M059J (cell line): ENCODE measurements around the gene NAPSA. TPM values are rescaled to one million over a fixed set of nuclear protein-coding genes. Genes with fewer than 3 reads are reported as not detected.
"Not testable (repeated sequence)": the region's sequence is repeated elsewhere in the genome, so short reads cannot be mapped to it uniquely, and the experiment has no call there.

ENCODE experiments used
- DNase-seq: peaks from one replicate; pipeline ENCODE4 v3.0.0-alpha.2; 2012; ENCODE audit warnings: low read depth
- total RNA-seq: library from RNA; depleted of rRNA; stranded (reverse); fragments of >200 nt; shearing (Covaris generic); gene quantifications from 2 replicates; pipeline ENCODE4 v1.2.3, GENCODE V29; 2014

The NAPSA gene
- total RNA-seq, 1 experiment from 2014 or later: 0.12 TPM

GRCh38 chr19:50331994-50332243 lies 33.5 kb downstream of the NAPSA start:
- DNase-seq: no peak

GRCh38 chr19:50331221-50331993 lies 34.0 kb downstream of the NAPSA start:
- no peak for DNase-seq

- peak; percentile 59 for DNase-seq
Observed at GRCh38 chr19:50330365-50331078, 34.9 kb downstream of the NAPSA start.

GRCh38 chr19:50329926-50330294 lies 35.5 kb downstream of the NAPSA start:
- not testable (repeated sequence) for DNase-seq

GRCh38 chr19:50329146-50329925 lies 36.1 kb downstream of the NAPSA start, which contains the start of gene KCNC3:
TSS of gene KCNC3 (minus strand) at chr19:50329377. CDS start at chr19:50329082, 295 bp downstream.
- peak; percentile 83 for DNase-seq

- DNase-seq: no peak
Observed at GRCh38 chr19:50328873-50329145, 36.6 kb downstream of the NAPSA start.

GRCh38 chr19:50328224-50328872 lies 37.1 kb downstream of the NAPSA start:
- DNase-seq: no peak

GRCh38 chr19:50327461-50328223 lies 37.8 kb downstream of the NAPSA start:
- no peak for DNase-seq

GRCh38 chr19:50327013-50327412 lies 38.4 kb downstream of the NAPSA start:
- DNase-seq: no peak

- no peak for DNase-seq
Observed at GRCh38 chr19:50326101-50326664, 39.3 kb downstream of the NAPSA start.

GRCh38 chr19:50325310-50326100 lies 39.9 kb downstream of the NAPSA start:
- peak; percentile 15 for DNase-seq

- no peak for DNase-seq
Observed at GRCh38 chr19:50324331-50324730, 41.1 kb downstream of the NAPSA start.

GRCh38 chr19:50323782-50324133 lies 41.7 kb downstream of the NAPSA start:
- DNase-seq: no peak

GRCh38 chr19:50322931-50323781 lies 42.3 kb downstream of the NAPSA start:
- DNase-seq: no peak

GRCh38 chr19:50322234-50322633 lies 43.2 kb downstream of the NAPSA start:
- no peak for DNase-seq

GRCh38 chr19:50321831-50322230 lies 43.6 kb downstream of the NAPSA start:
- no peak for DNase-seq

- no peak for DNase-seq
Observed at GRCh38 chr19:50320596-50320995, 44.8 kb downstream of the NAPSA start.

- no peak for DNase-seq
Observed at GRCh38 chr19:50320051-50320450, 45.4 kb downstream of the NAPSA start.

- DNase-seq: no peak
Observed at GRCh38 chr19:50319156-50319555, 46.3 kb downstream of the NAPSA start.

- DNase-seq: no peak
Observed at GRCh38 chr19:50318438-50318837, 47.0 kb downstream of the NAPSA start.
